Activated CD4-positive, CD25-positive, alpha-beta regulatory T cell treated with anti-CD3 and anti-CD28 coated beads, Interleukin-2, amount 50 U/mL, for 16 hours (primary cell): Measurements from ENCODE around the gene RAP1GAP.
"Not testable (repeated sequence)": the region's sequence is repeated elsewhere in the genome, so short reads cannot be mapped to it uniquely, and the experiment has no call there.

ENCODE experiments used
- DNase-seq: peaks from one replicate; pipeline ENCODE4 v3.0.0-alpha.2; 2020; ENCODE audit warnings: low read depth, low spot score

The RAP1GAP gene

DNA sequence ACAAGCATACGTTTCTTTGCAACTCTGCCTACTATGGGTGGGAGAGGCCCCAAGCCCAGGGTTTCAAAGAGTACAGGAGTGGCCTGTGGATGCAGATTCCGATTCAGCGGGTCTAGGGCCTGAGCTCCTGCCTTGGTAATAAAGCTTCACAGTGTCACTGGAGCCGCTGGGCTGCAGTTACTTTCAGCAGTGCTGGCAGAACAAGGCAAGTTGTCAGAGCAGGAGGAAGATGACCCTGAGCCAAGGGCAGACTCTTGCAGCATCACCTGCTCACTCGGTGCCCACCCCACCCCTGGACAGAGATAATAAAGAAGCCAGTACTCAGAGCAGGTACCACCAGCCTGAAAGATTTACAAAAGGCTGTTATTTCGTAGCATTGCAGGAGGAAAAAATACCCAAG is 8.0 kb upstream of the RAP1GAP start:
- no peak for DNase-seq

DNA sequence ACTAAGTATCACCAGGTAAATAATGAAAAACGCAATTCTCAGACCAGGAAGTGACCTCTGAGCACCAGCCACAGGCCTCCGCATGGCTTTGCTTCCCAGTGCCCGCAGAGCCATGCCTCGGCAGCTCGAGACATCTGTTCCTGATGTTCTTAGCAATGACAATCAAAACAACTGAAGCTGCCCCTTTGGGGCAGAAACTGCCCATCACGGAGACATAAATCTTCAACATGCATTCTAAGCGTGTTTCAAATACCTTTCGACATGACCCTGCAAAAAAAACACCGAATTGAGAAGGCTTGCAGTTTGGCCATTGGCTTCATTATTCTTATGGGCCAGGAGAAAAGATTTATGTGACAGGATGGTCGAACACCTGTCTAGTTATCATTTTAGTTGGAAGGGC is 5.8 kb upstream of the RAP1GAP start:
- no peak for DNase-seq

DNA sequence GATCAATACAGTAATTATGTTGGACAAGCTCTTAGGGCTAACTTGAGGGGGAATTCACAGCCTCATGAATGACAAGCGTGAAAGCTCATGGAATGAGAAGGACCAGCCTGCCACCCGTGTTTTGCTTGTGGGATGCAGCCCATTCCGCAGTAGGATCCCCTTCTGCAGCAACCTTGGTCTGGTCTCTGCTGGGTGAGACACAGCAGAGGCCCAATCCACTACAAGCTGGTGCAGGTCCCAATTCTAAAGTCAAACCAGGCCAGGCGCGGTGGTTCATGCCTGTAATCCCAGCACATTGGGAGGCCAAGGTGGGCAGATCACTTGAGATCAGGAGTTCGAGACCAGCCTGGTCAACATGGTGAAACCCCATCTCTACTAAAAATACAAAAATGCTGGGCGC is 4.7 kb upstream of the RAP1GAP start:
- not testable (repeated sequence) for DNase-seq

DNA sequence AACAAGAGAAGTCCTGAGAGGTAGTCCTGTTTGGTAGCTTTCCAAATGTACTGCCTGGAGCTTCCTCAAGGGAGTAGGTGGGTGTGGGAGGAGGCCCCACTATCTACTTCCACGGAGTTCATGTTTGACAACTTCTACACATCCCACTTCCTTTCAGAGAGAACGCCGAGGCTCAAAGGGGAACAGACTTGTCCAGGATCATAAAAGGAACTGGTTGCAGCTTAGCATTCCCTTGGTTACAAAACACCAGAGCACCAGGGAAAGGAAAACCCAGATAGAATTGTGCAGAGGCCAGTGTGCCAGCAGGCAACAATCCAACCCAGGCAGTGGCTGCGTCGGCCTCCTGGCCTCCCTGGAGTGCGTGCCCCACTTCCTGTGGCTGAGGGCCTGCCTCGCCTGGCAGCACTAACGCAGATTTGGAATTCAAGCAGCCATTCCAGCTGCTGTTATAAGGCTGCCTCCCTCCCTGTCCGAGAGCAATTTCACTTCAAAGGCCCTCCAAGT is 4.2 kb upstream of the RAP1GAP start:
- no peak for DNase-seq

DNA sequence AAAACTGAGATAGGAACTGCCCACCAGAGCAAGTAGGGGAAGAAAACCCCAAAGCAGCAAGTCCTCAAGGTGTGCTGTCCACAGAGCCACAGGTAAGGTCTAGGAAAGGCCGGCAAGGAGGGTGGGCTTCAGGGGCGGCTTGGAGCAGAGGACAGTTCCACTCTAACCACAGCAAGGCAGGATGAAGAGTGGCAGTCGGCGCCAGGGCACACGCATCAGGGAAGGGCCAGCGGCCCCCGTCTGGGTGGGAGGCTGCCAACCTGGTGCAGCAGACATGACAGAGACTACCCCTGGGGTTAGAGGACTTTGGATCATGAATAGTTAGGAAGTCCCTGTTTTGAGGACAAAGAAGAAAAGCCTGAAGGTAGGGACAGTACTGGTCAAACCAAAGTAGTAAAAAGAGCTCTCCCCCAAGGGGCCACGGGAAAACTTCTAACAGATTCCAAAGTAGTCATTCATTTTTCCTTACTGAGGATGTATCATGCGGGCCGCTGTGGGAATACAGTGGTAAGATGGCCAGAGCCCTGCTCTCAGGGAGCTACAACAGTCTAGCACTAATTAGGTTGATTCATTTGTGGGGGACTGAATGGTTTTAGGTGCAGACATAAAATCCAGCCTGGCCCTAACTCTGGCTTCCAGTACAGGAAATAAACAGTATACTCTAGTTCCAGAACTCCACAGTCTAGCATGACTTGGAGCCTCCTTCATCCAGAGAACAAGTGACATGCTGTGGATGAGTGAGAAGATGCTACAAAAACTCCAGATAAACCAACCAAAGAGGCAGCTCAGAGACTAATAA is 3.5 kb upstream of the RAP1GAP start:
- no peak for DNase-seq

DNA sequence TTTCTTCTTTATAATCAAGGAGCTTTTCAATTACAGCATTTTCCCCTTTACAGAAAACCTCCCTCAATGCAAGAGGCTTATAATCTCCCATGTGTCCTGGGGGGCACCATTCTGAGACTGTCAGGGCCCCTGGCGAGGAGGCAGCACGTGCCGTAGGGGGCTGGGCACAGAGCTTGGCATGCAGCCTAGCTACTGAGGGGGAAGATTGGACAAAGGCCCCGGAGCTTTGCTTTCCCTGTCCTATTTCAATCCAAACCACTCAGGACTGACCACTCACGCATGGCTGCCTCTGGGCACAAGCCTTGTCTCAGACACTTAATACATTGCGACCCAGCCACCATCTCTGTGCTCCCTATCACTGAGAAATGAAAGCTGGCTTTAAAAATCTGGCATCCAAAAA is 2.8 kb upstream of the RAP1GAP start:
- DNase-seq: no peak

DNA sequence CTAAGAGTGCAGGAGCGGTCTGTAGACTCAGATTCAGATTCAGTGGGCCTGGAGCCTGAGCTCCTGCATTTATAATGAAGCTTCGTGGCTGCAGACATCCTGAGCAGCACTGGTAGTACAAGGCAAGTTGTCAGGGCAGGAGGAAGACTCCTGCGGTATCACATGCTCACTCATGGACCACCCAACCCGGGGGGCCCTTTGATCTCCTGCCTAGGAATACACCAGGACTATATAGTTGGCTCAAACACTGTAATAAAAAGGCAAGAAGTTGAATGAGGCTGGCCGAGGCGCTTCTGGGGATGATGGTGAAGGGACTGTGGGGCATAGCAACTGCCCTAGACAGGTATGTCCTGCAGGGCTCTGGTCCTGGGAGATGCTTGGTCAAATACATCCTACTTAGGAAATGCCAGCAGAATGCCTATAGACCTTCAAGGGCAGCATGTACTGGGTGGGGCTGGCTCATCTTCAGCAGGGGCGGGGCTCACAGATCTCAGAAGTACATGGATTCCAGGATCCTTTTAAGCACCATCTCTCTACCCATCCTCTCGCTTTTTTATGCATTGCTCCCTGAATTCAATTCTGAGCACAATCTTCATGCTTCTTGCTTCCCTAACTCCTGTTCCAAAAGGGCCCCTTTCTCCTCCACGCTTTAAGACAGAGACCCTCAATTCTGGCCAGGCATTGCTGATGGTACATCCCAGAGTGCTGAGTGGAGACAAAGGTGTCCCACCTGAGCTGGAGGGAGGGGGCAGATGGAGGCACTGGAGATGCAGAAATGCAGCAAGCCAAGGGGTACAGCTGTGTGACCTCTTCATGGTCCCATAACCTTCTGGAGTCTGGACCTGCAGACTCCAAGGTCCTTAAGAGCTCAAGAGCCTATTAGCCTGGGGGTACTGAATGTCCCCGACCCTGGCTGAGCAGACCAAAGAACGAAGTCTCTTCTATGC is 2.1 kb upstream of the RAP1GAP start:
- DNase-seq: no peak

DNA sequence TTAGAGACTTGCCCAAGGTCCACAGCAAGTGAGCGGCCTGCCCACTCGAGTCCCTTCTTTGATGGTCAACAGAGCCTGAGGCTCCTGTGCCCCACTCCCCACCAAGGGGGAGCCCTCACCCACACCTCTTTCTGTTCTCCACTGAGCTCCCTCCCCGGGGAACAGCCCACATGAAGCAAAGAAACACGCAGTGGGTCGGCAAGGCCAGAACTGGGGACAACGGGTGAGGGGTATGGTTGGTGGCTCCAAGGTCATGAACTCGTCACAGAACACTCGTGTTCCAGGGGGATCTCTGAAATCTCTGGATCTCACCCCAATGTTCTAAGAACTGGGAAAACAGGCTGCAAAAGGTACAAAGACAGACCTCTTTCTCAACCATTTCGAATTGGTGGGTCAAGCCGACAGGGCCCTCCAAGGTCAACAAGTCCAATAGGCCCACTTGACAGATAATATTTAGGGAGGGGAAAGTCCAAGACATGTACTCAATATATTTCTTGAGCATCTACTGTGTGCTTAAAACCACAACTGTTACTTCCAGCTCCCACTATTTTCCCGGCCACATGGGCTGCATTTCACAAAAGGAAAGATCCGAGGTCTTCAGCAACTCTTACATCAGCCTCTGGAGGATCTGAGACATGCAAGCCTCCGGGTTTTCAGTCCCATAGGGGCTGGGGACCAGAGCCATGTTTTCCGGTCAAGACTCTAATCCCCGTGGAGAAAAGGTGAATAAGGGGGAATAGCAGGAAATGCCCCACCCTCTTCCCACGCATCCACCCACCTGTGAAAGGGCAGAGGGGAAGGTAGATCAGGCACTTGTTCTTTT is 1.1 kb upstream of the RAP1GAP start:
- DNase-seq: no peak

DNA sequence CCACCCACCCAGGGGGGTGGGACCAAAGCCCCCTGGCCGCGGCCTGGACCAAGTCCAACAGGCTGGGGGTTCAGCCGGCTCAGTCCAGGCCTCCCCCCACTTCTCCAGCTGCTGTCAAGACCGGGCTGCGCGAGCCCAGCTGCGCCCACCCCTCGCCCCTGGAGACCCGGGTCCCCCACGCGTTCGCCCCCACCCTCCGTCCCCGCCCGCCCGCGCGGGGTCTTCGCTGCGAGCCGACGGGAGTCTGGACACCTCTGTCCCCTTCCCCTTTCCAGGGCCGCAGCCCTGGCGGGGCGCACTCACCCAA is 253 bp downstream of the RAP1GAP start:
- DNase-seq: no peak

DNA sequence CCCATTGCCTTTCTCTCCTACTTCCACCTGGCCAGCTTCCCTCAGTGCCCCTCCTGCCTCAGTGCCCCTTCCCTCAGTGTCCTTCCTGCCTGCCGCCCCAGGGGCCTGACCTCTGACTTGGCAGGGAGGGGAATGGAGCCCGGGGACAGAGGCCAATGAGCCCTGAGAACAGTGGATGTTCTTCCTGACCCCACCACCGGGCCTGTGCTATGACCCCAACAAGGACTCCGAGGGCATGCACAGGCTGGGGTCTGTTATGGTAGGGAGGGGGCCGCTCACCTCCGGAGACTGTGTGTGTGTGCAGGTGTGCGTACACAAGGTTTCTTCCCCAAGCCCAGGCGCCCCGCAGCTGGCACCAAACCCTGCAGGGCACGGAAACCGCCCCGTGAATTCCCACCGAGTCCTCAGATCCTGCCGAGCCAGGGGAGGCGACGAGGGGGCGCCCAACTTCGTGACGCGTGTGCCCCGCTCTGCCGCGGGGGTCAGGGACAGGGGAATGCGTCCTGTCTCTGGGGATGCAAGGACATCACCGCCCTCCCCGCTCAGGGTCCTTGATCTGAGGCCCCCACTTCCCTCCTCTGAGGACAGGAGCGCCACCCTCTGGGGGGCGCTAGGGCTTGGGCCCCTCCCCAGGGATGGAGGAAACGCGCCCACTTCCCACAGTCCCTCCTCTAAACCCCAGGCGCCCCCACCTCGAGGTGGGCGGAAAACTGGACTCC is 766 bp downstream of the RAP1GAP start:
- DNase-seq: no peak

DNA sequence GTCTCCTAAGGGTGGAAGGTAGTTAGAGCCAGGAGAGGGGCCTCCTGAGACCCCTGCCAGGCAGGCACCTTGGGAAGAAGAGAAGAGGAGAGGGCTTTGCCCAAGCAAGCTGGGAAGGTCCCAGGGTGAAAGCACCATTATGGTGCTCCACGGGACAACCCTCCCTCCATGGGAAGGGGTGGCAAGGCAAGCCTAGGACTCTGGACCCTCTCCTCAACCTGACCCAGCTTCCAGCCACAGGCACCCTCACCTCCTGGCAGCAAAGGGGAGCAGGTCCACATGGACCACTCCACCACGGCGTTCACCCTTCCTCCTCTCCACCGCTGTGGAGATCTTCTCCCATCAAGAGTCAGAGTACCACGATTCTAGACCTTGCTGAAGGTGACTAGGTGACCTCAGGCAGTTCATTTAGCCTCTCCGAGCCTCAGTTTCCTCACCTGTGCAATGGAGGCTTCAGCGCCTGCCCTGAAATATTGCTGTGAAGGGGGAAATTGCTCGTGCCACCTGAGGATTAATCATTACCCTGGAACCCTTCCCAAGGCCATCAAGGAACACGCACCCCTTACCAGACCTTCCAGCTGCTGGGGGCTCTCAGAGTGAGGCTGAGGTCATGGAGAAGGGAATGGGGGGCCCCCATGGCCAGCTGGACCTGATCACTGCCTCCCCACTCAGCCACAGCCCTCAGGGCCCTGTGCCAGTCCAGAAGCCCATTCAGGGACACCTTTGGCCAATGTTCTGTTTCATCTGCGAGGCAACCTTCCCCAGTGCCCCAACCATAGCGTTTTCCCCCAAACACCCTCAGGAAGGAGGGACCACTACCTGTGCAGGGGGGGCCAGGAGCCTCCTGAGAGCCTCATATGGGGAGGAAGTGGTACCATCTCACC is 1.6 kb downstream of the RAP1GAP start:
- DNase-seq: no peak

DNA sequence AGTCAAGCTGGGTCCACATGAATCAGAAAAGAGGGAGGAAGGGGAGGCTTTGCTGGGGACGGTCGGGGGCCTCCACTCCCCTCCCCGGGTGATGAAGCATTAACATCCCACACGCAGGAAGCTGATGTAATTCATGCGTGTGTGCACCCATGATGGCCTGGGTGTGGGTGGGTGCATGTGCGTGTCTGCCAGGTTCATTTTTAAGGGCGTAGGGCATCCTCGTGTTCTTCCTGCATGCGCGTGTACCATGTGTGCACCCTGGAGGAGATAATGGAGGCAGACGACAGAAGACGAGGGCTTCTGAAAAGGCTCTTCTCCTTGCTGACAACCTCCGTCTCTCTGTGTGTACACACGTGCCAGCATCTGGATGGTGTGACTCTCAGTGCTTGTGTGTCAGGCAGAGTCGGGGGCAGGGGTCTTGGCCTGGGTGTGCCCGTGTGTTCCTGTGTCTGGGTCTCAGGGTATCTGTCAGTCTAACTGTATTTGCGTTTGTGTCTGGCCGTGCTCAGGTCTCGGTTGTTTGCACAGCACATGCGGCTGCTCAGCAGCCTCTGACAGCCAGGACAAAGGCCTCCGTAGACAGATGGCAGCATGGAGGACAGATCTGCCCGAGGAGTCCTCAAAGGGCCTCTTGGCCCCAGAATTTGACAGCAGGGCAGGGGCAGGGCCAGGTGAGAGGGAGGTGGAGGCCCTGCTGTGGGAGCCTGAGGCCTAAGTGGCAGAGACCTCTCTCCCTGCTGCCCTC is 2.4 kb downstream of the RAP1GAP start:
- DNase-seq: no peak

DNA sequence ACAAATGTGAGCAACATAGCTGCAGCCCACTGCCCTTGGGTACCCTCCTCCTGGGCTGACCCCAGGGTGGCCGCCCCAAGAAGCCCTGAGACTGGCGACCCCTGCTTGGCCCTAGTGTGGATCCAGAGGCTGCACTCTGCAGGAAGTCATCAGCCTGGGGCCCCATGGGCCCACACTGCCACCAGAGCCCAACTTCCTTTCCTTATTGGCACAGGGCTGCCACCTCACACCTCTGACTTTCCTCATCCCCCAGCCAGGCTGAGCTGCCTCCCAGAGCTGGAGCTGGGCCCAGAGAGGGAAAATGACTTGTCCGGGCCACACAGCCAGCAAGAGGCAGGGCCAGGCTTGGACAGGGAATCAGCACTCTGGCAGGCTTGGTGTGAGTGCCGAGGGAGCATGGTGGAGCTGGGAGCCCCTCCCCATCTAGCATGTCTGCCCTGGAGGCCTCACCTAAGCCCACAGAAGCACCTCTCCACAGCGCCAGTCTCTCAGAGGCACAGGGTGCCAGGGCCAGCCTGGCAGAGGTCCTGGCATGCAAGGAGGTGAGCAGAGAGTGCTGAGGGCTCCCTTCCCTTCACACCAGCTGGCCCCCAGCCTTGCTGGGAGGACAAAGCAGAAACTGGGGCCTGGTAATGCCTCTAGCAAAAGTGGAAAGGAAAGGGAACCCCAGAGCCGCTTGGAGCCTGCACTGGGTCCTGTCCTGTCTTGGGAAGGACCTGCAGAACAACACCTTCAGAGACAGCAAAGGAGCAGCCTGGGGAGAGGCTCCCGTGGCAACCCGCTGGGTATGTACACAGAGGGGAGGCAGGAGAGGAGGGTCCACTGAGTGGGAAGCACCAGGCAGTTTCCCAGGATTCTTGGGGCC is 3.2 kb downstream of the RAP1GAP start:
- DNase-seq: no peak

DNA sequence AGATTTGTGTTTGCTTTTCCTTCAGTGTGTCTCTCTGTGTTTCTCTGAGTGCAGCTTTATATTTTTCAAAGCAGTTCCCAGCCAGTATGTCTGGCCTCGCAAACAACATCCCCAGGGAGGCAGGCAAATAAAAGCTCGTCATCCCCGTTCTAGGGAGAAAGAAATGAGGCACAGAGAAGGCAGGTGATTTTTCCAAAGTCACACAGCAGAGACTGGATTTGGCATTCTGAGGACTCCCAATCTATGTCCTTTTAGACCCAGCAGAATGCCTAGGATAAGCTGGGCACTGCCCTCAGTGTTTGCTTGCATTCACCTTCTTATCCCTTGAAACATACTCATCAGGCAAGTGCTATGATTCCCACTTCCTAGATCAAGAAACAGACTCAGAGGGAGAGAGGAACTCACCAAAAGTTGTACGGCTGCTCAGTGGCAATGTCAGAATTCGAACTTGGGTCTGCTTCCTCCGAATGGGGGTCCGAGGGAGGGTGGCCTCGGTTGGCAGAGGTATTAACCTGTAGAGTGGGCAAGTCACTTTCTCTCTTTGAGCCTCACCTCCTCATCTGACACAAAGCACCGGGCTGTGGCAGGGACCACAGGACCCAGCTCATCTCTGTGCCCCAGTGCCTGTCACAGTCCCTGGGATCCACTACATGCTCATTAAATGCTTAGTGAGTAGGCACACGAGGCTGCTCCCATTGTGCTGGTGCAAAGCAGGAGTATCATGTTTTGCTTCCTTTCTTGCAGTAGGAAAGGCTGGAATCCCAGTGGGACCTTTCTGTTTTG is 4.2 kb downstream of the RAP1GAP start:
- no peak for DNase-seq

DNA sequence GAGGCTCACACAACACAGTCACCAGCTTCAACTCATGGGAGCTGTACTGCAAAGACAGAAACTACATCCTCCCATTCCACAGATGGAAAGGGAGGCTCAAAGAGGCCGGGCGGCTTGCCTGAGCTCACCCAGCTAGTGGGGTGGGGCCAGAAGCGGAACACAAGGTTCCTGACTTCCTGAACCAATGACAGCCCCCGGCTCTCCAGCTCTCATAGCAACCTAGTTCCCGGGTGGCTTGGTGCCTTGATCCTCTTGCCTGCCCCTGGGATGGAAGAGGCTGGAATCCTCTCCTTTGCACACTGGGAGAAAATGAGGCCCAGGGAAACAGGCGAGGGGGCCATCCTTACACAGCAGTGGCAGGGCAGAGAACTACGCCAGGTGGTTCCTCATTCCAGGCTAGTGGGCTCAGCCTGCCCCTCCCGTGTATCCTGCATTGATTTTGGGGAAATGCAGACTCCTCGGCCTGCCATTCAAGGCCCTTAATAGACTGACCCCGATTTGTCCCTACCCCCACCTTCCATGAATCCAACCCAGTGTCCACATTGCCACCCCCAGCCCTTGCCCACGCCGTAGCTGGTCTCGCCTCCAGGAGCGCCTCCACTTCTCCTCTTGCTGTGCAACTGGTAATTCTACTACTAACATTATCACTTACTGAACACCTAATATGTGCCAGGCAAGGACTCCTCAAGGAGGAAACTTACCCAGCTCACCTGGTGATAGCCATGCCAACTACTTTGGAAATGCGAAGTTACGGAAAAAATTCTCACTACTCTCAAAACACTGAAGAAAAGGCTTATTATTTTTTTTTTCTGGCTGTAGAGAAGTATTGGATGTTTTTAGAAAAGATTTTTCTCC is 5.0 kb downstream of the RAP1GAP start:
- DNase-seq: no peak

DNA sequence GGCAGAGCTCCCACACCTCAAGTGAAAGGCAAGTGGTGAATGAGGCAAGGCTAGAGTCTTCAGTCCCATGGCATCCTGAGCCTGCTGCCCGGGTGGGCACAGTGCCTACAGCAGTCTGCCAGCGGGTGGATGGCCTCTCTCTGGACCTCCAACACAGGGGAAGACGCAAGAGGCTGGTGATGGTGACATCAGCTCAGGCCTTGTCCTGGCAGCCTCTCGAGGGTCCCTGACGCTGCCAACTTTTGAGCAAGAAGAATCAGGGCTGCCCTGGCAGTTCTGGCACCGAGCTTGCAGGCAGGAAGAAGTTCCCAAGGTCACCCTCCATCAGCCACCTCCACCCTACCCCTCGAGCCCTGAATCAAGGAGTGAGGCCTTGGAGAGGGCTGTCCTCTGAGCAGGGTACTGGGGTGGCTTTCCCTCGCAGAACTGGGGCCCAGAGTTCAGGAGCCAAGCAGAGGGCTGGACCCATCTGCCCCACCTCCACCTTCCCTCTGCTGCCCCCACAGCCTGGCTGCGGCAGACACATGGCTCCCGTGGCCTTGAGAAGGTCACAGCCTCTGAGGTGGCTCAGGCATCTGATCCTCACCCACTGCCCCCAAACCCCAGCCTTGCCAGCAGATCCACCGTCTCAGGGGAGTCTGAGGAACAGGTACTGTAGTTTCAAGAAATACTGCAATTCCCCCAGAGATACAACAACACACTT is 5.8 kb downstream of the RAP1GAP start:
- DNase-seq: no peak
